Stimulated activated CD8-positive, alpha-beta memory T cell treated with anti-CD3 and anti-CD28 coated beads, Interleukin-7, amount 100 ng/mL, for 1 hour (primary cell): Measurements from ENCODE around the gene DDX54.

Source experiments
- DNase-seq, 2 donors: peaks; one replicate each; pipeline ENCODE4 v3.0.0-alpha.2; 2020; ENCODE audit warnings: low read depth in 2 of 2

The DDX54 gene

GRCh38 chr12:113162102-113163029 lies 22.9 kb downstream of the DDX54 start:
- DNase-seq, result no peak

DNA sequence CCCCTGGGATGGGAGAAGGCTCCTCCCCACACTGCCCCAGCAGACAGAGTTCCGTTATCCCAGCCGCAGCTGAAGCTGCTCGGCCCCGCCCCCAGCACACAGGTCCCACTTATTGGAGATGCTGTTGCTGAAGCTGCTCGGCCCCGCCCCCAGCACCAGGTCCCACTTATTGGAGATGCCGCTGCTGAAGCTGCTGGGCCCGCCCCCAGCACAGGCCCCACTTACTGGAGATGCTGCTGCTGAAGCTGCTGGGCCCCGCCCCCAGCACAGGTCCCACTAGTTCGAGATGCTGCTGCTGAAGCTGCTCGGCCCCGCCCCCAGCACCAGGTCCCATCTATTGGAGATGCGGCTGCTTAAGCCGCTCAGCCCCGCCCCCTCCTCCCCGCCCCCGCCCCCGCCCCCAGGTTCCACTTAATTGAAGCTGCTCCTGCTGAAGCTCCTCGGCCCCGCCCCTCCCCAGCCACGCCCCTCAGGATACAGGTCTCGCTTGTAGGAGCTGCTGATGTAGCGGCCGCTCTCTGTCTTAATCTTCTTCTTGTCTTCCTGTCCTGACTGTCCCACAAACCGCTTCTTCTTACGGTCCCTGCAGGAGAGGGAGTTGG lies 23.8 kb downstream of the DDX54 start:
- no peak for DNase-seq

DNA sequence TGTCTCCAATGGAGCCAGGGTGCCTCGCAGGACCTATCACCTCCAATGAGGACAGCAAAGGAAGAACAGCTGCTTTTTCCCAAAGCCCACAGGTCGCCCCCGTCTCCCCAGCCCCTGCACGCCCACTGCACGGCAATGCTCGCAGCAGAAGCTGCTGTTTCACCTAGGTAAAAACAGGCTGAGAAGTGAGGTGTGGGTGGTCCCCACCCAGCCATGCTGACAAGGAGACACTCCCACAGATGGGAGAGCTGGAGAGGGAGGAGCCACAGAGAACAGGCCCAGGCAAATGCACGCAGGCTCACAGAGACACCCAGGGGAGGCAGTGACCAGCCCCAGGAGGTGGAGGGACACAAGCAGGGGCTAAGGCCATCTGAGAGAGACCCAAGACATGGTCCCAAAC lies 25.3 kb downstream of the DDX54 start:
- DNase-seq, result no peak

GRCh38 chr12:113158439-113159203 lies 26.7 kb downstream of the DDX54 start:
- DNase-seq, result no peak

GRCh38 chr12:113157218-113157859 lies 27.9 kb downstream of the DDX54 start:
- DNase-seq, result no peak

GRCh38 chr12:113155646-113156045 lies 29.6 kb downstream of the DDX54 start:
- no peak for DNase-seq

DNA sequence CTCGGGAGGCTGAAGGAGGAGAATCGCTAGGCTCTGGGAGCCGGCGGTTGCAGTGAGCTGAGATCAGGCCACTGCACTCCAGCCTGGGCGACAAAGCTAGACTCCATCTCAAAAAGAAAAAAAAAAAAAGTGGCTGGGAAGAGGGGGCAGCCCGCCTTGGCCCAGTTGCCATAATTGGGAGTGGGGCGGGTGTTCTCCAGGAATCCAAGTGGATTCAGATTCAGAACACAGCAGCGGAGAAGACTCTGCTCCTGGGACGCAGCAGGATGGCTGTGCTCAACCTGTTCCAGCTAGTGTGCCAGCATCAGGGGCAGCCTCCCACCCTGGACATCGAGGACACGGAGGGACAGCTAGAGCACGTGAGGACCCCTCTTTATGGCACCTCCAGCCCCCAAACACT lies 30.2 kb downstream of the DDX54 start:
- no peak for DNase-seq

DNA sequence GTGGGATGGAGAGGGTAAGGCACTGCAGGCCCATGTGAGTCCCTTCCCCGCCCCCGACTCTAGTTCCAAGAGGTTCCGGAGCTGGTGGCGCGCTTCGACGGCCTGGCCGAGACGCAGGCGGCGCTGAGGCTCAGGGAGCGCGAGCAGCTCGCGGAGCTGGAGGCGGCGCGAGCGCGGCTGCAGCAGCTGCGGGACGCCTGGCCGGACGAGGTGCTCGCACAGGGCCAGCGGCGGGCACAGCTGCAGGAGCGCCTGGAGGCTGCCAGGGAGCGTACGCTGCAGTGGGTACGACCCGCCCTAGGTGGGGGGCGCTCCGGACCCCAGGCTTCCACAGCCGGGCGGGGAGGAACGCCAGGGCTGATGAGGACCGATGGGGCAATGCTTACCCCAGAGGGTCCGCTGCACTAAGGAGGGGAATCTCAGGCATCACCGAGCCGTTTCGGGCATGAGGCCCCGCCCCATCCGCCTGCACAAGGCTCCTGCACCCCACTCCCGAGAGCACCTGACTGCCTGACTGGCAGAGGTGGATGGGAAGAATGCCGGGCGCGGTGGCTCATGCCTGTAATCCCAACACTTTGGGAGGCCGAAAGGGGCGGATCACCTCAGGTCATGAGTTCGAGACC lies 30.8 kb downstream of the DDX54 start:
- DNase-seq, result no peak

DNA sequence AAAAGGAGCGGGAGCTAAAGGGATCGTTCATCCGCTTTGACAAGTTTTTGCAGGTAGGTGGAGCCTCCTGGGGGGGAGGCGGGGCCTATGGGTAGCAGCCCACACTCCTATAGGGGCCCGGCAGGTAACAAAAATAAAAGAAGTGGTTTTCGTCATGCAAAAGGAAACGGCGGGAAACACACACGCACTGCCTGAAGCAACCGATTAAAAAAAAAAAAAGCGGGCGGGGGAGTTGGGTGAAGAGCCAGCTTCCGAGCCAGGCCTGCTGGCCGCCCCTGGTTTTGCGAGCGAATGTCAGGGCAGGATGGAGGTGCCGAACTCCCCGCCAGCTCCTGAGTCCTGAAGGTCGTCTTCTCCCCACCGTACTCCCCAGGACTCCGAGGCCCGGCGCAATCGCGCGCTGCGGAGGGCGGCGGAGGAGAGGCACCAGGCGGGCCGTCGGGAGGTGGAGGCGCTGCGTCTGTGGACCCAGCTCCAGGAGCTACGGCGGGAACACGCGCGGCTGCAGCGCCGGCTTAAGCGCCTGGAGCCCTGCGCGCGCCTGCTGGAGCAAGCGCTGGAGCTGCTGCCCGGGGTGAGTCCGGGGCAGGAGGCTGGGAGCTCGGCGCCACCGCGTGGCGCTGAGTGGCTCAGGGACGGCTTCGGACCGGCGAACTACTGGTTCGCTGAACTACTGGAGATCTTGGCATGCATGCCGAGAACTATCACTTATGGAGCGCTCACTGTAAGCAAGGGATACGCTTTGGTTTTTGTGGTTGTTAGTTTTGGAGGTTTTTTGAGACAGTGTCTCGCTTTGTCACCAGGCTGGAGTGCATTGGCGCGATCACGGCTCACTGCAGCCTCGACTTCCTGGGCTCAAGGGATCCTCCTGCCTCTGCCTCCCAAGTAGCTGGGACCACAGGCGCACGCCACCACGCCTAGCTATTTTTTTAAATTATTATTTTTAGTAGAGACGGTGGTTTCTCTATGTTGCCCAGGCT lies 32.2 kb downstream of the DDX54 start:
- no peak for DNase-seq

- no peak for DNase-seq
These were observed 33.0 kb downstream of the DDX54 start for GRCh38 chr12:113152196-113152834.

DNA sequence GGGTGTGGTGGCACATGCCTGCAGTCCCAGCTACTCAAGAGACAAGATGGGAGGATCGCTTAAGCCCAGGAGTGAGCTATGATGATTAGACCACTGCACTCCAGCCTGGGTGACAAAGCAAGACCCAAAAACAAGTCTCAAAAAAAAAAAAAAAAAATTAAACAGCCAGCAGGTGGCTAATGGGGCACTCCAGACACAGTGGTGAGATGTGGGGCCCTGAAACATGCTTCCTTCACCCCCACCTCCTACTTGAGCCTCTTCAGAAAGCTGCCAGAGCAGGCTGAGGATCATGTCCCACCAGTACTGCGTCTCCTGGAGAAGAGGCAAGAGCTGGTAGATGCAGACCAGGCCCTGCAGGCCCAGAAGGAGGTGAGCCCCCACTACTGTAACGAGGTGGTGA lies 33.6 kb downstream of the DDX54 start:
- DNase-seq, result no peak

DNA sequence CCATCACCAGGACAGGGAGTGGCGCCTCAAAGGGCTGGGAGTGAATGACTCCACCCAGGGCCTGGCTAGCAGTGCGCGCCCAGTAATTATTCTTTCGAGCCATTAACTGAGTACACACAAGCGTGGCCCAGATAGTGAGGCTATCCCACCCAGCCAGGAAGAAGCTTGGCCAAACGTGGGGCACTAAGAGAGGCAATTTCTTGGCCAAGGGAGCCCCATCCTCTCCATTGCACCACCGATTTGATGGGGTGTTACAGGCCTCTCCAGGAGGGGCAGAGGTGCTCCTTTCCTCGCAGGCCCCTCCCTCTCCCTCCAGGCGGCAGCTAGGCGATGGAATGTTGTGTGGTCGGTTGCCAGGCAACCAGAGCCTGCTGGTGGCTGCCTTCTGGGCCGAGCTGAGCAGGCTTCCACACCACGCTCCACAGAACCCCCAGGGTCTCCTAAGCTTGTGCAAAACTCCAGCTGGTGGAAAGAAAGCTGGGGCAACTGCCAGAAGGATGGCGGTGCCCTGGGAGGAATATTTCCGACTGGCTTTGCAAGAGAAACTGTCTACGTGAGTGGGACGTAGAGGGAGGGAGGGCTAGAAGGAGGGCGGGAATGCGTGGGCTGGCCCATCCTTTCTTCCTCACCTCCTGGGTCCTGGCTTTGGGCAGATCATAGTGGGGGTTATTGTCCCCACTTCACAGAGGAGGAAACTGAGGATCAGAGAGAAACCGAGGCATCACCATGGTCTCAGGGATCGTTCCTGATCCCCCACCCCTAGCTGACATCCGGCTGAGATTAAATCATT lies 35.7 kb downstream of the DDX54 start, which contains the start of gene CFAP73:
Gene CFAP73, plus strand, starts transcription at position 364 of the 790 bp plus-strand sequence. Its CDS starts 134 bp downstream, at position 498.
- DNase-seq, result no peak

GRCh38 chr12:113146999-113147398 lies 38.3 kb downstream of the DDX54 start:
- DNase-seq, result no peak

GRCh38 chr12:113145720-113146551 lies 39.3 kb downstream of the DDX54 start:
- DNase-seq, result no peak

GRCh38 chr12:113144806-113145205 lies 40.5 kb downstream of the DDX54 start:
- no peak for DNase-seq

DNA sequence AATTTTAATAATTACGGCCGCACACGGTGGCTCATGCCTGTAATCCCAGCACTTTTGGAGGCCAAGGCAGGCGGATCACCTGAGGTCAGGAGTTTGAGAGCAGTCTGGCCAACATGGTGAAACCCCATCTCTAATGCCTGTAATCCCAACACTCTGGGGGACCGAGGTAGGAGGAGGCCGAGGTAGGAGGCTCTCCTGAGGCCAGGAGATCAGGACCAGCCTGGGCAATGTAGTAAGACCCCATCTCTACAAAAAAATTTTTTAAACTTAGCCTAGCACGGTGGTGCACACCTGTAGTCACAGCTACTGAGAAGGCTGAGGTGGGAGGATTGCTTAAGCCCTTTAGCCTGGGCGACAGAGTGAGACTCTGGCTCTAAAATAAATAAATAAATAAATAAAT lies 41.3 kb downstream of the DDX54 start:
- no peak for DNase-seq

GRCh38 chr12:113142886-113143332 lies 42.4 kb downstream of the DDX54 start:
- no peak for DNase-seq
